Neural cell (in vitro differentiated cells): ENCODE results near the gene ZDHHC4.

Experiments
- CTCF ChIP-seq: fragments of 450-650 bp; IDR thresholded peaks from 2 replicates; pipeline ENCODE4 v1.5.1; 2014; ENCODE audit warnings: antibody characterized with exemption, mild to moderate bottlenecking, moderate library complexity; ENCODE audit not compliant: poor library complexity, severe bottlenecking
- EP300 ChIP-seq: fragments of 450-650 bp; conservative IDR thresholded peaks from 2 replicates; pipeline ENCODE4 v1.6.1; 2014; ENCODE audit warnings: antibody characterized with exemption, mild to moderate bottlenecking, moderate library complexity; ENCODE audit not compliant: poor library complexity, severe bottlenecking
- EZH2 ChIP-seq: fragments of 200-600, 300-800 bp; shearing (Covaris generic), sonication (generic); IDR thresholded peaks from 2 replicates; pipeline ENCODE4 v1.6.1; 2014; ENCODE audit warnings: antibody characterized with exemption, low read length, borderline replicate concordance, mild to moderate bottlenecking; ENCODE audit not compliant: insufficient read depth, poor library complexity, severe bottlenecking
- POLR2AphosphoS5 ChIP-seq: IDR thresholded peaks from 2 replicates; pipeline ENCODE4 v1.6.1; 2012
- RAD21 ChIP-seq: fragments of 450-650 bp; conservative IDR thresholded peaks from 2 replicates; pipeline ENCODE4 v1.6.1; 2014; ENCODE audit warnings: antibody characterized with exemption, mild to moderate bottlenecking, moderate library complexity
- SMC3 ChIP-seq: fragments of 450-650 bp; conservative IDR thresholded peaks from 2 replicates; pipeline ENCODE4 v1.6.1; 2014; ENCODE audit warnings: antibody characterized with exemption, mild to moderate bottlenecking, moderate library complexity; ENCODE audit not compliant: poor library complexity
- TAF1 ChIP-seq: IDR thresholded peaks from 2 replicates; pipeline ENCODE4 v1.6.1; 2012; ENCODE audit warnings: low read depth

GRCh38 chr7:6545398-6546126, 31.7 kb upstream of the ZDHHC4 start:
- TF ChIP-seq POLR2AphosphoS5 (no peak), EZH2 (no peak), CTCF (no peak), SMC3 (no peak), EP300 (no peak), RAD21 (no peak), TAF1 (no peak)
